ENCODE measurements around the gene RBM38.

Gene RBM38

DNA sequence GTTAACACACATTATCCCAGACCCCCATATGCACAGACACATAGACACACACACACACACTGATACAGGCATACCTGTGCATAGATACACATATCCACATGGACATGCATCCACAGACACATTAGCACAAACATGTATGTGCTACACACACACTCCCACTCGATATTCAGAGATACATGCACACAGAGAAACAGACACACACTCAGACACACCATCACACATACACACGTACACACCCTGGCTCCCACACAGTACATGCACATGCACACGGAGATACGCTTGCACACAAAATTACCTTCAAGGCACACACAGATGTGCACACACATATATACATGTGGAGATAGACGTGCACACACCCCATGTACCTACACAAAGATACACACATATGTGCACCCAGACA is 19.7 kb downstream of the RBM38 start:
- Histone ChIP-seq H3K27me3 (ENCODE audit: insufficient read depth, low read depth, severe bottlenecking) (no peaks in the 10 kb centered on the region), H3K4me3 (ENCODE audit: low read depth, low read length) (no peak overlapping the region), H3K36me3 (peaks cover 30% of the 10 kb centered on the region), H3K27ac (no peak overlapping the region), H3K9me3 (ENCODE audit: severe bottlenecking) (no peaks in the 10 kb centered on the region)
- TF ChIP-seq, protein P1, sequence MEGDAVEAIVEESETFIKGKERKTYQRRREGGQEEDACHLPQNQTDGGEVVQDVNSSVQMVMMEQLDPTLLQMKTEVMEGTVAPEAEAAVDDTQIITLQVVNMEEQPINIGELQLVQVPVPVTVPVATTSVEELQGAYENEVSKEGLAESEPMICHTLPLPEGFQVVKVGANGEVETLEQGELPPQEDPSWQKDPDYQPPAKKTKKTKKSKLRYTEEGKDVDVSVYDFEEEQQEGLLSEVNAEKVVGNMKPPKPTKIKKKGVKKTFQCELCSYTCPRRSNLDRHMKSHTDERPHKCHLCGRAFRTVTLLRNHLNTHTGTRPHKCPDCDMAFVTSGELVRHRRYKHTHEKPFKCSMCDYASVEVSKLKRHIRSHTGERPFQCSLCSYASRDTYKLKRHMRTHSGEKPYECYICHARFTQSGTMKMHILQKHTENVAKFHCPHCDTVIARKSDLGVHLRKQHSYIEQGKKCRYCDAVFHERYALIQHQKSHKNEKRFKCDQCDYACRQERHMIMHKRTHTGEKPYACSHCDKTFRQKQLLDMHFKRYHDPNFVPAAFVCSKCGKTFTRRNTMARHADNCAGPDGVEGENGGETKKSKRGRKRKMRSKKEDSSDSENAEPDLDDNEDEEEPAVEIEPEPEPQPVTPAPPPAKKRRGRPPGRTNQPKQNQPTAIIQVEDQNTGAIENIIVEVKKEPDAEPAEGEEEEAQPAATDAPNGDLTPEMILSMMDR (IDR thresholded peaks at IDR 0.05; ENCODE audit: low read depth, low read length), result no peak
- DNase-seq, result no peak

DNA sequence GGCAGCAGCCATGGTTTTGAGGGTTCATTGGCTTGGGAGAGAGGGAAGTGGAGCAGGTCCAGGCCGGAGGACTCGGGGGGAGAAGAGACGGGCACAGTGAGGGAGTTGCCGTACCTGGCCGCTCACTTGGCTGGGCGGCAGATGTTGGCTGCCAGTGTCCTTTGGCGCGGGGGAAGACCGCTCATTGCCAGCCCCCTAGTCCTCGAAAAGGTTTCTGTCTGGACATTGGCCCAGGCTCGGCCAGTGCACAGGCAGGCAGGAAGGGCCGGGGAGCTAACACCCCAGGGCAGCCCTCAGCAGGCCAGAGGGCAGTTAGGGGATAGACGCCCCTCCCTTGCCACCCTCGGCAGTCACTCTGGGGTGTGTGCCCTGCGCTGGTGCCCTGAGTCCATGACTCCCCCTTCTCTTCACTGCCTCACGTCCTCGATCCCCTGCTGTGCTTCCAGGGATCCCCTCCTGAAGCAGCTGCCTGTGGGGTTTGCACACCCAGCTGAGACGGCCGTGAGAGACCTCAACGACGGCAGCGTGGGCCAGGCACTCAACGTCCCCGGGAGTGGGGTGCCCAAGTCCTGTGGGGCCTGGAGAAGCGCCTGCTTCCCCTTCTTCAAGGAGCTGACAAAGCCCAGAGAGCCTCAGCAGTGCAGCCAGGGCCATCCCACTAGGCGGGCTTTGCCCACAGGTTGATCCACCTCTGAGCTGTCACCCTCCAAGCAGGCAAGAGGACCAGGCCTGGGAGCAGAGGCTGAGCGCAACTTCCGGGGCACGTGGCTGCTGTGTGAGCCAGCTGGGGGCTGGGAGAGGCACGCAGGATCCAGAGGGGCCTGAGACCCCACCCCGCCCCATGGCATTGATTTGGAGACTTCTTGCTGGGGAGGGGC is 20.4 kb downstream of the RBM38 start:
- Histone ChIP-seq H3K9me3 (ENCODE audit: severe bottlenecking) (no peaks in the 10 kb centered on the region), H3K27ac (no peak overlapping the region), H3K36me3 (peaks cover 23% of the 10 kb centered on the region), H3K27me3 (ENCODE audit: insufficient read depth, low read depth, severe bottlenecking) (no peaks in the 10 kb centered on the region), H3K4me3 (ENCODE audit: low read depth, low read length) (no peak overlapping the region)
- no peak for DNase-seq
- TF ChIP-seq, protein P1 (IDR thresholded peaks at IDR 0.05; ENCODE audit: low read depth, low read length), result no peak

DNA sequence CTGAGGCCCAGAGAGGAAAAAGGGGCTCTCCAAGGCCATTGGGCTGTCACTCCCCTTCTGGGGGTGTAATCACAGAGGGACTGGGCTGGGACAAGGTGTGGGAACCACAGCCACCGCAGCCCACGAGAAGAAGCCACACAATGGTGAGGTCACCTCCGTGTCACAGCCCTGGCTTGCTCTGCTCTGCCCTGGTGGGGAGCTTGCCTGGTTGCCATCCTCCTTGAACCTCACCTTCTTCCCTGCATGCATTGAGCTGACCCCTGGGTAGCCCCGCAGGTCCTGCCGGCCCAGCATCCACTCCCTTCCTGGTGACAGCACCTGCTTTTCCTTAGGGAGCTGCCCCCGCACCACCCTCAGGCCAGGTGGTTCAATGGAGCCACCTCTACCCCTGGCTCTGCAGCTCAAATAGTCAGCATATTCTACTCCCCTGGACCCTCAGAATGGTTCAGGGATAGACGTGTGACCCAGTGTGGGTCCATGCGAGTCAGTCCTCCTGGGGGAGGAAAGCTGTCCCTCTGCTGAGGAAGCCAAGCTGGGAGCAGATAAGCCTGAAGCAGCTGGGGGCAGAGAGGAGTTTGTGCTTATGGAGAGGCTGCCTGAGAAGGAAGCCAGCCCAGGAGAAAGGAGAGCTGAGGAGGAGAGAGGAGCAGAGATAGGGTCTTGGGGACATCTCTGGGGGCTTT is 21.3 kb downstream of the RBM38 start:
- H3K27ac ChIP-seq, result no peak overlapping the region
- no peaks in the 10 kb centered on the region for H3K9me3 ChIP-seq (ENCODE audit: severe bottlenecking)
- no peak for DNase-seq
- TF ChIP-seq, protein P1 (IDR thresholded peaks at IDR 0.05; ENCODE audit: low read depth, low read length), result no peak
- peaks cover 23% of the 10 kb centered on the region for H3K36me3 ChIP-seq
- H3K27me3 ChIP-seq (ENCODE audit: insufficient read depth, low read depth, severe bottlenecking), result no peaks in the 10 kb centered on the region
- no peak overlapping the region for H3K4me3 ChIP-seq (ENCODE audit: low read depth, low read length)

DNA sequence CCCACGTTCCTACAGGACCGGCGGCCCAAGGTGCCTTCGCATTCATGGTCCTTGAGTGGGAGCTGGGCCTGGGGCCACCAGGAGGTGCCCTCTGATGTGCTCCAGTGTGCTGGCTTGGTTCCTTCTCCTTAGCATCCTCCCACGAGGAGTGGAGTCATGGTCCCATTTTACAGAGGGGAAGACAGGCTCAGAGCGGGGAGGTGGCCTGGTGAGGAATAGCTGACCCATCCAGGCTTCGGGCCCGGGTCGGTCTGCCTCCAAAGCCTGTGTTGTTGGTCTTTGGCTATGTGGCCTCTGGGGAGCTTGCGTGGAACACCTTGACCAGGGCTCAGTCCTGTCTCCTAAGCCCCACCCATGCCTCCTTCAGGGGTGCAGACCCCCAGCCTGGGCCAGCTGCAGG is 22.8 kb downstream of the RBM38 start:
- TF ChIP-seq, protein P1 (IDR thresholded peaks at IDR 0.05; ENCODE audit: low read depth, low read length), result no peak
- Histone ChIP-seq H3K4me3 (ENCODE audit: low read depth, low read length) (no peak overlapping the region), H3K27me3 (ENCODE audit: insufficient read depth, low read depth, severe bottlenecking) (no peaks in the 10 kb centered on the region)

DNA sequence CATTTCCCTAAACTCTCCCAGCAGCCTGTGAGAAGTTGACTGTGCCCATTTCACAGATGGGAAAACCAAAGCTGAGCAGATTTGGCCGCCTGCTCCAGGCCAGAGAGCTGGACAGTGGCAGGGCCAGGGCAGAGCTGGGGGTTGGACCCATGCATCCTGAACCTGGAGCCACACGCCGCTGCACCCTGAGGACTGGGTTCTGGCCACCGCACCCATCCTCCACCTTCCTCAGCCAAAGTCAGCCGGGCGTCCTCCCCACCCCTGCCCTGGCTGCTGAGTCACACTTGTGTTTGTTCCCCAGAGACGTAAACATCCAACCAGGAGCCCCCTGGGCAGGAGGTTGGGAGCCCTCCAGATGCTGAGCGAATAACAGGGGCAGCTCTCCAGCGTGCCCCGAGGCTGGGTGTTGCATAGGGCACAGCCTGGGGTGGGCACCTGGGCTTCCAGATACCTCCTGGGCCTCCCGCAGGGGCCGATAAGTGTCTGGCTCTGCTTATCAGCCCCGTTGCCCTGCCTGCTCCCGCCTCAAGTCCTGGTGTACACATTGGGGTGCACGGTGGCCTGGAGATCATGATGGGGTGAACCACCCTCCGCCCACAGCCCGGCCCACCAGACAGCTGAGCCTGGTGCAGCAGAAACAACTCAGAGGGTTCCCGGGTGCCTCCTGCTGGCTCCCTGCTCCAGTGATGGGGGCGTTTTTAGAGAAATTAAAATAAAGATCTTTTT is 23.8 kb downstream of the RBM38 start:
- no peak overlapping the region for H3K27ac ChIP-seq
- TF ChIP-seq, protein P1 (IDR thresholded peaks at IDR 0.05; ENCODE audit: low read depth, low read length), result no peak
- DNase-seq, result no peak
- H3K27me3 ChIP-seq (ENCODE audit: insufficient read depth, low read depth, severe bottlenecking), result no peaks in the 10 kb centered on the region
- H3K36me3 ChIP-seq, result no peaks in the 10 kb centered on the region
- no peak overlapping the region for H3K4me3 ChIP-seq (ENCODE audit: low read depth, low read length)
- H3K9me3 ChIP-seq (ENCODE audit: severe bottlenecking), result no peaks in the 10 kb centered on the region

More for the DNA sequence above, 22.8 kb downstream of the RBM38 start:
- H3K36me3 ChIP-seq, result peaks cover 9% of the 10 kb centered on the region
- no peak overlapping the region for H3K27ac ChIP-seq
- no peak for DNase-seq
- H3K9me3 ChIP-seq (ENCODE audit: severe bottlenecking), result no peaks in the 10 kb centered on the region
